NCI-H82 treated with DMSO at 0.1 percent for 48 hours (cell line): ENCODE measurements around the gene PALB2.
A peak's percentile ranks its signal among the peaks of the same experiment; 100 is the strongest.
"Not testable (repeated sequence)": the region's sequence is repeated elsewhere in the genome, so short reads cannot be mapped to it uniquely, and the experiment has no call there.

Source experiments
- DNase-seq: peaks from one replicate; lab custom pipeline; 2025; ENCODE audit not compliant: unreplicated experiment; lab: John Stamatoyannopoulos, UW

The PALB2 gene

GRCh38 chr16:23650674-23651416 lies 9.7 kb upstream of the PALB2 start:
- DNase-seq: no peak

- DNase-seq: no peak
These were observed 1.2 kb upstream of the PALB2 start for GRCh38 chr16:23642246-23642774.

- DNase-seq: peak; percentile 22
These were observed 537 bp downstream of the PALB2 start for GRCh38 chr16:23640615-23640930.

GRCh38 chr16:23635958-23636357 lies 5.2 kb downstream of the PALB2 start:
- DNase-seq: no peak

GRCh38 chr16:23634461-23635036 lies 6.6 kb downstream of the PALB2 start:
- DNase-seq: no peak

- DNase-seq: not testable (repeated sequence)
These were observed 9.2 kb downstream of the PALB2 start for GRCh38 chr16:23631874-23632273.

GRCh38 chr16:23629516-23629915 lies 11.6 kb downstream of the PALB2 start:
- DNase-seq: no peak

- no peak for DNase-seq
These were observed 17.0 kb downstream of the PALB2 start for GRCh38 chr16:23624092-23624491.

- no peak for DNase-seq
These were observed 25.3 kb downstream of the PALB2 start for GRCh38 chr16:23615805-23616204.

- no peak for DNase-seq
These were observed 29.2 kb downstream of the PALB2 start for GRCh38 chr16:23611936-23612335.

GRCh38 chr16:23610905-23611304 lies 30.2 kb downstream of the PALB2 start:
- DNase-seq: not testable (repeated sequence)

GRCh38 chr16:23609929-23610328 lies 31.2 kb downstream of the PALB2 start:
- DNase-seq: no peak

GRCh38 chr16:23608194-23608593 lies 32.9 kb downstream of the PALB2 start:
- DNase-seq: no peak

- no peak for DNase-seq
These were observed 33.4 kb downstream of the PALB2 start for GRCh38 chr16:23607726-23608125.

- peak; percentile 58 for DNase-seq
These were observed 43.9 kb downstream of the PALB2 start for GRCh38 chr16:23597003-23597756.

GRCh38 chr16:23595951-23596720 lies 45.0 kb downstream of the PALB2 start, which contains the start of gene NDUFAB1:
Gene NDUFAB1, minus strand, starts transcription at chr16:23596316. Its CDS starts 26 bp downstream, at chr16:23596290.
- DNase-seq: peak; percentile 53

- no peak for DNase-seq
These were observed 45.7 kb downstream of the PALB2 start for GRCh38 chr16:23595246-23595950.

- no peak for DNase-seq
These were observed 46.9 kb downstream of the PALB2 start for GRCh38 chr16:23594186-23594585.

GRCh38 chr16:23590181-23590580 lies 50.9 kb downstream of the PALB2 start:
- no peak for DNase-seq

- DNase-seq: no peak
These were observed 53.4 kb downstream of the PALB2 start for GRCh38 chr16:23587726-23588125.
